Tibial artery (tissue), 4 donors: ENCODE measurements around the gene TBX18.

Source experiments
- DNase-seq, 2 donors: peaks; one replicate each; pipeline ENCODE4 v3.0.0-alpha.2; 2019
- H3K27ac ChIP-seq, 2 donors: fragments of 200-600 bp; sonication (generic) in 1 of 2; 1 replicate in 1 of 2; 2 replicates in 1 of 2; pipeline ENCODE4 v1.5.1; 2018 to 2019; ENCODE audit warnings: mild to moderate bottlenecking in 1 of 2
- H3K27me3 ChIP-seq, 2 donors: fragments of 200-600 bp; sonication (generic) in 1 of 2; one replicate each; pipeline versions ENCODE4 v1.5.1 to v1.6.0; 2016 to 2019
- H3K36me3 ChIP-seq, 3 donors: fragments of 200-600 bp; sonication (generic) in 2 of 3; one replicate each; pipeline ENCODE4 v1.5.1; 2016 to 2019; ENCODE audit warnings: mild to moderate bottlenecking in 2 of 3
- H3K4me1 ChIP-seq, 4 donors: fragments of 200-600 bp; sonication (generic) in 2 of 4; 1 replicate in 3 of 4; 2 replicates in 1 of 4; pipeline ENCODE4 v1.5.1; 2016 to 2019
- H3K4me3 ChIP-seq, 2 donors: fragments of 200-600 bp; sonication (generic) in 1 of 2; 1 replicate in 1 of 2; 2 replicates in 1 of 2; pipeline ENCODE4 v1.5.1; 2018 to 2019; ENCODE audit warnings: mild to moderate bottlenecking in 2 of 2
- H3K9me3 ChIP-seq, 3 donors: fragments of 200-600 bp; sonication (generic) in 1 of 3; one replicate each; pipeline ENCODE4 v1.5.1; 2016 to 2019
- CTCF ChIP-seq, 2 experiments: fragments of 200-600 bp in 1 of 2; fragments of 450-650 bp in 1 of 2; IDR thresholded peaks; one replicate each; pipeline ENCODE4 v1.5.1; 2017 to 2019; ENCODE audit warnings: antibody characterized with exemption in 2 of 2, mild to moderate bottlenecking in 1 of 2, moderate library complexity in 1 of 2
- intact Hi-C: fragments of 100-400 bp; cut with DNase I; formaldehyde crosslinking; loops from one replicate; pipeline ENCODE4 v1.15.0; 2023; ENCODE audit warnings: low total_unique reads

TBX18 gene

DNA sequence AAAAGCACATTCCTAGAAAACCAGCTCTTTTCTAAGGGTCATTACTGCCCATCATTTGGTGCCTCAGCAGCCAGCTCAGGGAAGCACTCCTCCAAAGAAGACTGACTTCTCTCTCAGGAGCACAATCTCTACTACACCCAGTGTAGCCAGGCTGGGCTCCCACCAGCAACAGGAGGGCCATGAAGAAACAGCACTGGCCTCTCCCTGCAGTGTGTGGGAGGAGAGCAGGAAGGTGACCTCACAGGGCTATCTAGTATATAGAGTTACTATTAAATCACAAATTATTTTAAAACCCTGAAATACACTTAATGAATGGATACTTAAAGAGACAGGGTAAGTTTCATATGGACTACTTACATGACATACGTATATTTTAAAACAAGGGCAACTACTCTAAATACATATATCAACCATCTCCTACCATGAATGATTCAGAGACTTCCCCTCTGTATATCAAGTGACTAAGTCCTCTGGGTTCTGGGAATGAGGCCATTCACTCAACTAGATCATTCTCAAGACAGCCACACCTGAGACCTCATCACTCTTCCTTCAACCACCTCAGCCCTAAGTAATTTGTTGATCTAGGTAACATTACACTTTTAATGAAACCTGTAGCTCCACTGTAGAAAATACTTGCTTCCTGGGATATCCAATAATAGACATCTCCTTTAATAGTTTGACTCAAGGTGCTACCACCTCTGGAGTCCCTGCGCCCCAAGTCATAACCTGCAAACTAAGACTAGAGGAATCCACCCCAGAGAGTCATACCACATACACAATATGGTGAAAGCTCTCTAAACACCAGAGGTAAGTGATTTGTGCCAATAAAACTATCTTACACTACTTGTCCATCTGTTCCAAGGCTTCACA lies 25.2 kb downstream of the TBX18 start:
- Histone ChIP-seq H3K4me1 (peaks cover 0 to 49% (median 10%) of the 10 kb centered on the region in 4 donors), H3K36me3 (peaks cover 33 to 54% (median 37%) of the 10 kb centered on the region in 3 donors), H3K4me3 (no peak overlapping the region), H3K9me3 (no peaks in the 10 kb centered on the region), H3K27me3 (no peaks in the 10 kb centered on the region), H3K27ac (no peak overlapping the region)
- intact Hi-C loops: no loop called here
- DNase-seq: no peak
- no peak for TF ChIP-seq CTCF (IDR thresholded peaks at IDR 0.05)

DNA sequence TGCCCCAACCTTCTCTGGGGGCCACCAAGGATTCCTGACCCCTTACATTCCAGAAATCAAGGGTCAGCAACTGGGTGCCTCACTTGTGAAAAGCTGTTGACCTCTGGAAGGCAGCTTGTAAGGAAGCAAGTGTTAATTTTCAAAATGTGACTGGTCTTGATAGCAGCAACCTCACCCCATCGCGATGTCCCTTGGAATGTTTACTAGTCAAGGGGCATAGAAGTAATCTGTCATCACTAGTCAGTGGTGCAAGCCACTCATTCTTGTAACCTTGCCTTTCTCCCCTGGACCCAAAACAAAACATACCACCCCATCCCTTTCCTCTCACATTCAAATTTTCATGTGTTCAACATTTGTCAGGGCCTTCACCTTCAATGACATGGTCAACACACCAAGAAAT lies 30.5 kb downstream of the TBX18 start:
- H3K4me3 ChIP-seq: no peak overlapping the region
- intact Hi-C loops: no loop called here
- no peaks in the 10 kb centered on the region for H3K9me3 ChIP-seq
- H3K27ac ChIP-seq: no peak overlapping the region
- no peaks in the 10 kb centered on the region for H3K27me3 ChIP-seq
- DNase-seq: no peak
- no peak for TF ChIP-seq CTCF (IDR thresholded peaks at IDR 0.05)
- peaks cover 39 to 46% (median 39%) of the 10 kb centered on the region in 3 donors for H3K36me3 ChIP-seq
- peaks cover 0 to 4% (median 0%) of the 10 kb centered on the region in 4 donors for H3K4me1 ChIP-seq

GRCh38 chr6:84731901-84732300 lies 32.5 kb downstream of the TBX18 start:
- H3K36me3 ChIP-seq: peaks cover 19 to 33% (median 26%) of the 10 kb centered on the region in 3 donors
- H3K27ac ChIP-seq: no peak overlapping the region
- H3K9me3 ChIP-seq: no peaks in the 10 kb centered on the region
- no peaks in the 10 kb centered on the region for H3K27me3 ChIP-seq
- intact Hi-C loops: no loop called here
- no peak for DNase-seq
- TF ChIP-seq CTCF (IDR thresholded peaks at IDR 0.05): no peak
- no peaks in the 10 kb centered on the region for H3K4me1 ChIP-seq
- no peak overlapping the region for H3K4me3 ChIP-seq

DNA sequence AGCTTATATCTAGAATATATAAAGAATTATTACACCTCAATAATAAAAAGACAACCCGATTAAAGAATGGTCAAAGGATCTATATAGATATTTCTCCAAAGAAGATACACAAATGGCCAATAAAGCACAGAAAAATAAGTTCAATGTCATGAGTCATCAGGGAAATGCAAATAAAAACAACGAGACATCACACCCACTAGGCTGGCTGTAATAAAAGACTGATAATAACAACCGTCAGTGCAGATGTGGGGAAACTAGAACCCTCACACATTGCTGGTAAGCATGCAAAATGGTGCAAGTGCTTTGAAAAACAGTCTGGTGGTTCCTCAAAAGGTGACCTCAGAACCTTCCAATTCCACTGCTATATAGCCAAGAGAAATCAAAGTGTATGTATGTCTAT lies 33.0 kb downstream of the TBX18 start:
- Histone ChIP-seq H3K4me1 (no peaks in the 10 kb centered on the region), H3K27ac (no peak overlapping the region), H3K36me3 (peaks cover 14 to 28% (median 27%) of the 10 kb centered on the region in 3 donors), H3K27me3 (no peaks in the 10 kb centered on the region), H3K9me3 (no peaks in the 10 kb centered on the region), H3K4me3 (no peak overlapping the region)
- intact Hi-C loops: no loop called here
- no peak for DNase-seq
- TF ChIP-seq CTCF (IDR thresholded peaks at IDR 0.05): no peak

DNA sequence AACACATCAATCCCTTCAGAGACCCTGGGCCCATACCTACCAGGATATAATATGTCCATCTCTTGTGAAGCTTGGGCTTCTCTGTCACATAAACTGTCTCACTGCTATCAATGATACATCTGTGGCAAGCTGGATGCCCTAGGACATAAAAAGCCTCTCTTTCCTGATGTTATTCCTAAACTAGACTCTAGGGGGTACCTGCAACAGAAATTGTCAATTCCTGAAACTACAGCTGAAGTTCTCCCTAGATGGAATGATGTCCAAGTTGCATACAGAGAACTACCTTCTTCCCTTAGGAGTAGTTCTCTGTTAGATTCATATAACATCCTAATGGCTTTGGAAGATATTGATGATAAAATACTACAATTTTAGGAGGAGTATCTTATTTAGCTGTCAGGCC lies 35.8 kb downstream of the TBX18 start:
- Histone ChIP-seq H3K9me3 (no peaks in the 10 kb centered on the region), H3K27ac (no peak overlapping the region), H3K4me3 (no peak overlapping the region), H3K36me3 (peaks cover under 1 to 21% (median 20%) of the 10 kb centered on the region in 3 donors), H3K4me1 (peaks cover 0 to 5% (median 0%) of the 10 kb centered on the region in 4 donors), H3K27me3 (no peaks in the 10 kb centered on the region)
- intact Hi-C loops: no loop called here
- no peak for TF ChIP-seq CTCF (IDR thresholded peaks at IDR 0.05)
- no peak for DNase-seq
